Measurements from ENCODE around the gene MPHOSPH8.

DNA sequence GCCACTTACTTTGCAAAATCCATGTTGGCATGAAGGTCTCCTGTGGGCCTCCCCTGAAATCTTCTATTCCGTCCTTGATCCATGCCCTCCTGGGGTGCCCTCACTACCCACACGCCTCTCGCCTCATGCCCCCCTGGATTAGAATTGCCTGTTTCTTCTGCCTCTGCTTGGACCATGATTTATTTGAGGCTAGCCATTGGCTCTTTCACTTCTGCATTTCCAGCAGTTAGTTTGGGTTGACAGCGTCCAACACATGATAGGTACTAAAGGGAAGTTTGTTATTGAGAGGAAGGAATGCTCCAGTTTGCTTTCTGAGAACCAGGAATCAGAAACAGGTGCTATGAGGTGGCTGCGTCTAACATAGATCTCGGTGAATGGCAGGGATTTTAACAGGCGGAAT lies 41.6 kb upstream of the MPHOSPH8 start:
- TF ChIP-seq, protein P1, sequence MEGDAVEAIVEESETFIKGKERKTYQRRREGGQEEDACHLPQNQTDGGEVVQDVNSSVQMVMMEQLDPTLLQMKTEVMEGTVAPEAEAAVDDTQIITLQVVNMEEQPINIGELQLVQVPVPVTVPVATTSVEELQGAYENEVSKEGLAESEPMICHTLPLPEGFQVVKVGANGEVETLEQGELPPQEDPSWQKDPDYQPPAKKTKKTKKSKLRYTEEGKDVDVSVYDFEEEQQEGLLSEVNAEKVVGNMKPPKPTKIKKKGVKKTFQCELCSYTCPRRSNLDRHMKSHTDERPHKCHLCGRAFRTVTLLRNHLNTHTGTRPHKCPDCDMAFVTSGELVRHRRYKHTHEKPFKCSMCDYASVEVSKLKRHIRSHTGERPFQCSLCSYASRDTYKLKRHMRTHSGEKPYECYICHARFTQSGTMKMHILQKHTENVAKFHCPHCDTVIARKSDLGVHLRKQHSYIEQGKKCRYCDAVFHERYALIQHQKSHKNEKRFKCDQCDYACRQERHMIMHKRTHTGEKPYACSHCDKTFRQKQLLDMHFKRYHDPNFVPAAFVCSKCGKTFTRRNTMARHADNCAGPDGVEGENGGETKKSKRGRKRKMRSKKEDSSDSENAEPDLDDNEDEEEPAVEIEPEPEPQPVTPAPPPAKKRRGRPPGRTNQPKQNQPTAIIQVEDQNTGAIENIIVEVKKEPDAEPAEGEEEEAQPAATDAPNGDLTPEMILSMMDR (conservative IDR thresholded peaks at IDR 0.05; ENCODE audit: low read depth, low read length), result no peak
- no peak for TF ChIP-seq EZH2 (IDR thresholded peaks at IDR 0.05; ENCODE audit: borderline replicate concordance, low read depth, low read length, poor library complexity, severe bottlenecking)

Measured in A673 (cell line).